NCI-H1436 (cell line): ENCODE measurements around the gene SCAPER.
A peak's percentile ranks its signal among the peaks of the same experiment; 100 is the strongest.
"Not testable (repeated sequence)": the region's sequence is repeated elsewhere in the genome, so short reads cannot be mapped to it uniquely, and the experiment has no call there.

Experiments used
- DNase-seq: peaks from one replicate; lab custom pipeline; 2025; lab: John Stamatoyannopoulos, UW

Gene SCAPER

DNA sequence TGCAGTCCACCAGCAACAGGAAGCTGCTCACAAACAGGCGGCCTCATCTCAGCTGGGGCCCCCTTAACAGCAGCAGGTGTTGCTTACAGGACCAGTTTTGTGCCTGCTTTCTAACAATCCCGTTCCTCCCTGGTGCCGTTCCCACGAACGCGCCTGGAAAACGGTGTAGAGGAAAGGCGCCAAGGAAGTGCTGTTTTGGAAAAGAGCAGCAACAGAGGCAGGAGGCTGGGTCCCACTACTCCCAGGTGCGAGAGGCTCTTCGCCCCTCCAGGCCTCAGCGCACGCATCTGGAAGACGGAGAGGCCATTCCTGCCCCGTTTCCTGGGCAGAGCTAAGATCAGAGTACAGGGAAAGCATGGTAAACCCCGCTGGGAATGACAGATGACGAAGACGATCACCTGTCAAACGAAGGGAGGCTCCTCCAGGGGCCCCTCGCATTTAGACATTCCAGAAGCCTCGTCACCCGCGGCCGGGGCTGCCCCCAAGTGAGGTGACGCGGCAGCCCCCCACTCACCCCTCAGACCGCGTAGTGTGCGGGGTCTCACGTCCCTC, 603 bp downstream of the SCAPER start:
- DNase-seq, result peak; percentile 46

GRCh38 chr15:76903251-76903681, 1.9 kb downstream of the SCAPER start:
- DNase-seq, result peak; percentile 3

GRCh38 chr15:76901965-76902364, 3.2 kb downstream of the SCAPER start:
- no peak for DNase-seq

GRCh38 chr15:76899931-76900310, 5.2 kb downstream of the SCAPER start:
- not testable (repeated sequence) for DNase-seq

DNA sequence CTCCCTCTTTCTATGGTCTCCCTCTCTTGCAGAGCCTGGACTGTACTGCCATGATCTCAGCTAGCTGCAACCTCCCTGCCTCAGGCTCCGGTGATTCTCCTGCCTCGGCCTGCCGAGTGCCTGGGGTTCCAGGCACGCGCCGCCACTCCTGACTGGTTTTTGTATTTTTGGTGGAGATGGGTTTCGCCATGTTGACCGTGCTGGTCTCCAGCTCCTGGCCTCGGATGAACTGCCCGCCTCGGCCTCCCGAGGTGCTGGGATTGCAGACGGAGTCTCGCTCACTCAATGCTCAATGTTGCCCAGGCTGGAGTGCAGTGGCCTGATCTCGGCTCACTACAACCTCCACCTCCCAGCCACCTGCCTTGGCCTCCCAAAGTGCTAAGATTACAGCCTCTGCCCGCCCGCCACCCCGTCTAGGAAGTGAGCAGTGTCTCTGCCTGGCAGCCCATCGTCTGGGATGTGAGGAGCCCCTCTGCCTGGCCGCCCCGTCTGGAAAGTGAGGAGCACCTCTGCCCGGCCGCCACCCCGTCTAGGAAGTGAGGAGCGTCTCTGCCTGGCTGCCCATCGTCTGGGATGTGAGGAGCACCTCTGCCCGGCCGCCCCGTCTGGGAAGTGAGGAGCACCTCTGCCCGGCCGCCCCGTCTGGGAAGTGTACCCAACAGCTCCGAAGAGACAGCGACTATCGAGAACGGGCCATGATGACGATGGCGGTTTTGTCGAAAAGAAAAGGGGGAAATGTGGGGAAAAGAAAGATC, 5.8 kb downstream of the SCAPER start:
- not testable (repeated sequence) for DNase-seq

- DNase-seq, result no peak
Measured at GRCh38 chr15:76898102-76898501, 7.0 kb downstream of the SCAPER start.

DNA sequence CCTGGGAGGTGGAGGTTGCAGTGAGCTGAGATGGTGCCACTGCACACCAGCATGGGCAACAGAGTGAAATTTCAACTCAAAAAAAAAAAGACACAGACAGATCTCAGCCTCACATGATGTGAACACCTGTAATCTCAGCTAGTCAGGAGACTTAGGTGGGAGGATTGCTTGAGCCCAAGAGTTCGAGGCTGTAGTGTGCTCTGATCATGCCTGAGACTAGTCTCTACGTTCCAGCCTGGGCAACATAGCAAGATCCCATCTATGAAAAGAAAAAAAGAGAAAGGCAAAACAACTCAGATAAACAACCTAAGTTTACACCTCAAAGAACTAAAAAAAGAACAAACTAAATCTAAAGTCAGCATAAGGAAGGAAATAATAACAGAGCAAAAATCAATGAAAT, 11.0 kb downstream of the SCAPER start:
- no peak for DNase-seq

DNA sequence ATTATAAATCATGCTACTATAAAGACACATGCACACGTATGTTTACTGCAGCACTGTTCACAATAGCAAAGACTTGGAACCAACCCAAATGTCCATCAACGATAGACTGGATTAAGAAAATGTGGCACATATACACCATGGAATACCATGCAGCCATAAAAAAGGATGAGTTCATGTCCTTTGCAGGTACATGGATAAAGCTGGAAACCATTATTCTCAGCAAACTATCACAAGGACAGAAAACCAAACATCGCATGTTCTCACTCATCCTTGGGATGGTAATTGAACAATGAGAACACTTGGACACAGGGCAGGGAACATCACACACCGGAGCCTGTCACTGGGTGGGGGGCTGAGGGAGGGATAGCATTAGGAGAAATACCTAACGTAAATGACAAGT, 12.3 kb downstream of the SCAPER start:
- not testable (repeated sequence) for DNase-seq

DNA sequence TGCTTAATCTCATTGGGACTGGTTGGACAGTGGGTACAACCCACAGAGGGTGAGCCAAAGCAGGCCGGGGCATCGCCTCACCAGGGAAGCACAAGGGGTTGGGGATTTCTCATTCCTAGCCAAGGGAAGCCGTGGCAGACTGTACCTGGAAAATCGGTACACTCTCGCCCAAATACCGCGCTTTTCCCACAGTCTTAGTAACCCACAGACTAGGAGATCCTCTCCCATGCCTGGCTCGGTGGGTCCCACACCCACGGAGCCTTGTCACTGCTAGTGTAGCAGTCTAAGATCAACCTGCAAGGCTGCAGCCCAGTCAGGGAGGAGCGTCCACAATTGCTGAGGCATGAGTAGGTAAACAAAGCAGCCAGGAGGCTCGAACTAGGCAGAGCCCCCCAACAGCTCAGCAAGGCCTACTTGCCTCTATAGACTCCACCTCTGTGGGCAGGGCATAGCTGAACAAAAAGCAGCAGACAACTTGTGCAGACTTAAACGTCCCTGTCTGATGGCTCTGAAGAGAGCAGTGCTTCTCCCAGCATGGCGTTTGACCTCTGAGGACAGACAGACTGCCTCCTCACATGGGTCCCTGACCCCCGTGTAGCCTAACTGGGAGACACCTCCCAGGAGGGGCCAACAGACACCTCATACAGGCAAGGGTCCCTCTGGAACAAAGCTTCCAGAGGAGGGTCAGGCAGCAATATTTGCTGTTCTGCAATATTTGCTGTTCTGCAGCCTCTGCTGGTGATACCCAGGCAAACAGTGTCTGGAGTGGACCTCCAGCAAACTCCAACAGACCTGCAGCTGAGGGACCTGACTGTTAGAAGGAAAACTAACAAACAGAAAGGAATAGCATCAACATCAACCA, 17.6 kb downstream of the SCAPER start:
- DNase-seq, result not testable (repeated sequence)

DNA sequence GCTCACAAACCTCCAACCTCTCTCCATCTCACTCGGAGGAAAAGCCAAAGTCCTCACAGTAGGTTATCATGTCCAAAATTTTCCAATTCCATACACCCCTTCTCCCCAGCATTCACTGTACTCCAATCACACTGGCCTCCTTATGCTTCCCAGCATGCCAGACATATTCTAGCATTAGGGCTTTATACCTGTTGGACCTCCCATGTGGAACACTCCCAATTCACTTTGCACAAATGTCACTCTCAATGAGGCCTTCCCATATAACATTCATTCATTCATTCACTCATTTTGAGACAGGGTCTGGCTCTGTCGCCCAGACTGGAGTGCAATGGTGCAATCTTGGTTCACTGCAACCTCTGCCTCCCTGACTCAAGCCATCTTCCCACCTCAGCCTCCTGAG, 19.9 kb downstream of the SCAPER start:
- no peak for DNase-seq

GRCh38 chr15:76875911-76876310, 29.2 kb downstream of the SCAPER start:
- no peak for DNase-seq

DNA sequence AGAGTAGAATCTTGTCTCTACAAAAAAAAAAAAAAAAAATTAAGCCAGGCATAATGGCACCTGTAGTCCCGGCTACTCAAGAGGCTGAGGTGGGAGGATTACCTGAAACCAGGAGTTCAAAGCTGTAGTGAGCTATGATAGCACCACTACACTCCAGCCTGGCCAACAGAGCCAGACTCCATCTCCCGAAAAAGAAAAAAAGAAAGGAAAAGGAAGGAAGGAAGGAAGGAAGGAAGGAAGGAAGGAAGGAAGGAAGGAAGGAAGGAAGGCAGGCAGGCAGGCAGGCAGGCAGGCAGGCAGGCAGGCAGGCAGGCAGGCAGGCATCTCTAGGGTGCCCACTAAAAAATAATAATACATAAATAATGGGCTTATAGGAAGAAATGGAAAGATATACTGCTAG, 32.1 kb downstream of the SCAPER start:
- not testable (repeated sequence) for DNase-seq

GRCh38 chr15:76871930-76872329, 33.2 kb downstream of the SCAPER start:
- DNase-seq, result no peak

- DNase-seq, result no peak
Measured at GRCh38 chr15:76868740-76869139, 36.4 kb downstream of the SCAPER start.

DNA sequence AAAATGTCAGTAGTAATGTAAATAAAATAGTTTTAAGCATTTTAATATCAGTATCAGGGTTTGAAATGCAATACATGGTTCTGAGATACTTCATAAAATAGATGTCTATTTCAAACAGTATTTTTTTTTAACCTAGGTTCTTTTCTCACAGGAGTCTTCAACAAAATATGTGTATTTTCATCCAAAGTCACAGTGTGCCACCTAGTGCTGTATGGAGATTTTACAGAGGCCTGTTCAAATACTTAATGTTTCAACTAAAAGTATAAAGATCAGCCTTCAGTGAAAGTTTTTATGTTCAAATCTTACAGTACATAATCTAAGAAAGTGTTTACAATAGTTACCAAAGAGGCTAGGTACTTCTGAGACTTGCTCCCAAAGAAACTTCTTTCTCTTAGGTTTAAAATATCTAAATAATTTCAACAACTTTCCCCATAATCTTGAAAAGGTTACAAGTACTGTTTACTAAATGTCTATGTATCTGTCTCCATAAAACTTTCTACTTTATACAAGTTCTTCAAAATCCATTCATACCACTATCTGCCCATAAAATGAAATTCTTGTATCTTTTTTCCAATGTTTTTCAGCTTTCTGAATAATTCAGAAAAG, 38.3 kb downstream of the SCAPER start:
- peak; percentile 42 for DNase-seq

DNA sequence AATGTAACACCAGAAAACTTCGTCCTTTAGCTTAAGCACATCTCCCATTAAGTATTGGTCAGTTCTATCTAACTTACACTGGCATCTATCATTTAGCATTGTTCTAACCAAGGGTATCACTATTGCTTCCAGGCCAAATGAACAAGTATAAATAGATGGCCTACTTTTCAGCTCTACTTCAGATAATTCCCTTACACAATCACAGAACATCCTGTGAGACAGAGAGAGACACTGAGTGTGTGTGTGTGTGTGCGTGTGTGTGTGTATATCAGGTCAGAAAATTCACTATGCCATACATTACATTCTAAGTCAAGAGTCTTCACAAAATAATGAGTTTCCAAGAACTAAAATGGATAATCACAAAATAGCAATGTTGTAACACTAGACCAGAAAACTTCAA, 39.1 kb downstream of the SCAPER start:
- DNase-seq, result no peak

DNA sequence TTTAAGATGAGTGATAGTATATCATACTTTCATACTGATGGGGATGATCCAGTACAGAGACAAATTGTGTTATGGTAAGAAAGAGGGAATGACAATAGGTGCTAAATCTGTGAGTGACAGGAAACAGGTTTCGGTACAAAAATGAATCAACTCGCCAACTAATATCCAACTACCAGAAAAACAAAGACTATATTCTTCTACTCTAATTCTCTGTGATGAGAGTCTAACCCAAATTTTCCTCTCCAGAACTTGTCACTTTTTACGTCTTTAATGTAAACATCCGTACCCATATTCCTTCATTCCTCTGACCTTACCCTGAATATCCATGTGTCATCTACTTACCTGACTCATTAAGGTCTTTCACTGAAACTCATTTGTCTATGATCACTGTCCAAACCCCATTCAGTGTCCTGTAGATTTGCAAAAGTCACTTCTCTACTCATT, 39.6 kb downstream of the SCAPER start:
- no peak for DNase-seq

DNA sequence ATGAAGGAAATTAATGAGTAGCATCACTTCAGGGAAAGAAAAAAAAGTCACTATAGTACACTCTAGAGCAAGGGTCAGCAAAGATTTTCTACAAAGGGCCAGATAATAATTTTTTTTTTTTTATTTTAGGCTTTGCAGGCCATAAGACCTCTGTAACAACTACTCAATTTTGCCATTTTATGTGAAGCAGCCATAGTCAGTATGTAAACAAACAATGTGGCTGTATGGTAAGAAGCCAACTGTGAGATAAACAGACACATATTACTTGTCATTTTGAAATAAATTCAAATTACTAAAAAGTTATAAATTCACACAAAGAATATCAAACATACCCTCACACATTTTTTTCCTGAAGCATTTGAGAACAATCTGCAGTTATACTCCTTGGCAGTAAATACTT, 40.6 kb downstream of the SCAPER start:
- DNase-seq, result no peak

GRCh38 chr15:76863693-76864092, 41.4 kb downstream of the SCAPER start:
- DNase-seq, result no peak

DNA sequence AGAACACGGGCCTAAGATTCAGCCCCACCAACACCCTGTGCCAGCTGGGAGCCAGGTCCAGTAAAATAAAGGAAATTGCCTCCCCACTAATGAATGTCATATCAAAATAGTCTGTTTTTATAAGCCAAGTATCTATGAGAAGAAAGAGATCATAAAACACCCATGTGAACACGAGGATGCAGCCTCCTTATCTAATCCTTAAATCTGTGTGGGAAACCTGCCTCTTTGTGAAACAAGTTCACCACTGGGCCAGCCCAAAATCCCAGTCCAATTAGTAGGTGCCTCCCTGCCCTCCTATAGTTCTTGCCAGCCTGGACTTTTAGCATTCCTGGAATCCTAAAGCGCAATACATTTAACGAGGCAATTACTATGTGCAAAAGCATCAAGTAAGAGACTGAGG, 42.0 kb downstream of the SCAPER start:
- DNase-seq, result no peak

- DNase-seq, result no peak
Measured at GRCh38 chr15:76861815-76862397, 43.2 kb downstream of the SCAPER start.

- no peak for DNase-seq
Measured at GRCh38 chr15:76860201-76860600, 44.9 kb downstream of the SCAPER start.
